ENCODE data around the gene UNC13D.

DNA sequence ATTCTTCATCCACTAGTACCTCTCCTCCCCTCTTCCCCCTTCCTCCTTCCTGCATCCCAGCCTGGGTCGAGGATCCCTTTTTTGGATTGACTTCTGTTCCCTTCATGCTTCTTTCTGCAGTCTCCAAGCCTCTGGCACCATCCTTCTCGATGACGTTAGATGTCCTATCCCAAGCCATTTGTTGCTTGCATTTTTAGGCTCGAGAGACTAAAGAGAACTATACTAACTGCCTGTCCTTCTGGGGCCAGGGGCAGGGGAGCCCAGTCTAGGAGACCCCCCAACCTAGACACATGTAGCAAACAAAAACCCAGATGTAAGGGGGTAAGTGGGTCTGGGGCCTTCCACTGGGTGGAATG lies 35.7 kb downstream of the UNC13D start:
- TF ChIP-seq EZH2phosphoT487 (IDR thresholded peaks at IDR 0.05; ENCODE audit: insufficient read depth, low read depth) (no peak), EZH2 (IDR thresholded peaks at IDR 0.05; ENCODE audit: insufficient read depth, poor library complexity, severe bottlenecking) (no peak)

All from GM23248 (cell line).